D341Med (cell line): ENCODE data around the gene ACP7.
"Not testable (repeated sequence)": the region's sequence is repeated elsewhere in the genome, so short reads cannot be mapped to it uniquely, and the experiment has no call there.

Source experiments
- DNase-seq: peaks from one replicate; pipeline ENCODE4 v3.0.0; 2012; ENCODE audit warnings: low spot score

ACP7 gene

GRCh38 chr19:39077323-39077722, 6.8 kb upstream of the ACP7 start:
- peak; percentile 20 for DNase-seq

DNA sequence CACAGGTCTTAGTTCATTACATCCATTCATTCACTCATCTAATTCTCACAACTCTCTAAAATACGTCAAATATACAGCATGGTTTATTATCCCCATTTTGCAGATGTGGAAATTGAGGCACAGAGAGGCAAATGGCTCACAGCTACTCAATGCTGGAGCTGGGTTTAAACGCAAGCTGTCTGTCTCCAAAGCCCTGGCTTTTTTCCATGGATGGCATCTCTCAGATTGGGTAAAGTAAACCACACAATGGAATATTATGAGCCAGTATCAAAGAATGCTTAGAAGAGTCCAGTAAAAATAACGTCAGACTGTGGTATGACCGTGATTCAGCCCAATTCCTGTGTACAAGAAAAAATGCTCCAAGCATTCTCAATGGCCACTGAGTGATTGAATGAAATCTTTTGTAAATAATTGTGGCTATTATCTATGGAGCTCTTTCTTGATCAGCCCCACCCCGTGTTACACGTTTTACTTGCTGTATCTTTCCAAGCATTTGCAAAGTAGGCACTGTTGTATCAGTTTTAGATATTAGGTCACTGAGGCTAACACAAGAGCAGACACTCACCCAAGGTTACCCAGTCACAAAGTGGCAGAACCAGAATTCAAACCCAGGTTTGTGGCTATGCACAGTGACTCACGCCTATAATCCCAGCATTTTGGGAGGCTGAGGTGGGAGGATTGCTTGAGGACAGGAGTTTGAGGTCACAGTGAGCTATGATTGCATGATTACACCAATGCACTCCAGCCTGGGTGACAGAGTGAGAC, 5.5 kb upstream of the ACP7 start:
- DNase-seq = no peak

DNA sequence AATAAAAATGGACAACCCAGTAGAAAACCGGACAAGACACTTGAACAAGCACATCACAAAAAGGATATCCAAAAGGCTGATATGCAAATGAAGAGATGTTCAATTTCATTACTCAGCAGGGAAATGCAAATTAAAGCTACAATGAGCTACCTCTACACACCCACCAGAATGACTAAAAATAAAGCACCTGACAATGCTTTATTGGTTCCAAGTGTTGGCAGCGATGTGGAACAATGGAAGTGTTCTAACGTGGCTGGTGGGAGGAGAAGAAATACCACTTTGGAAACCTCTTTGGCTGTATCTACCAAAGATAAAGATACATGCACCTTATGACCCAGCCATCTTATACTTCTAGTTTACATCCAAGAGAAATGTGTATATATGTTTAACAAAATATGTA, 3.7 kb upstream of the ACP7 start:
- no peak for DNase-seq

DNA sequence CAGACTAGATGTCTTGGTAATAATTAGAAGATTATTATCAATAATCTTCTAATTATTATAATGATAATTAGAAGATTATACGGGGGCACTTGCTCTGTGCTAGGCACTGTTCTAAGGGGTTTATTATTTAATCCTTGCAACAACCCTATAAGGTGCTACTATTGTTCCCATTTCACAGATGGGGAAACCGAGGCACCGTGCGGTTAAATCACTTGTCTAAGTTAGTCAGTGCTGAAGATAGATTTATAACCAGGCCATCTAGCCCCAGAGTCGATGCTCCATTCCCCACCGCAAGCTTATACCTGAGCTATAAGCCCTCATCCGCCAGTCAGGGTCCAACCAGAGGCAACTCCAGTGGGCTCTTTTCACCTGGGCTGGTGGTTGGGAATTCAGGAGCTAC, 2.0 kb upstream of the ACP7 start:
- peak; percentile 15 for DNase-seq

GRCh38 chr19:39082745-39083598, 1.2 kb upstream of the ACP7 start:
- DNase-seq = no peak

- DNase-seq = peak; percentile 29
These were observed 577 bp upstream of the ACP7 start for GRCh38 chr19:39083599-39083982.

- no peak for DNase-seq
These were observed 538 bp downstream of the ACP7 start for GRCh38 chr19:39084732-39085080.

DNA sequence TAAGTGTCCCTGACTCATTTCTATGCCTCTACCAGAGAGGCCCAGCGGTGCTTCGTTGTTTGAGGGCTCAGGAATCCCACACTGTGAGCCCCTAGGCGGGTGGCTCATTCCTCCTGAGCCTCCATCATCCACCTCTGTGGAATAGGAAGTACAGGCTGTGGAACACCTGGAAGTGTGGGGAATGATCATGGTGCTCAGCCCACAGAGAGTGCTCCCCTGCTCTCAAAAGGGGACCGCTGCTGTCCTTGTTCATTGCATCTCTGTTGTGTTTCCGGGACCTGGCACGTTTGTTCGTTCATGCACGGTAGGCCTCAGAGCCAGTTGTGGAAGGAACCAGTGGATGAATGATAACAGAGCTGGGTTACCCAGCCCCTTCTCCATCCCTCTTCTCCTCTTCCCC, 1.2 kb downstream of the ACP7 start:
- DNase-seq = peak; percentile 21

- no peak for DNase-seq
These were observed 2.2 kb downstream of the ACP7 start for GRCh38 chr19:39086386-39086785.

GRCh38 chr19:39087907-39088686, 3.9 kb downstream of the ACP7 start:
- no peak for DNase-seq

- not testable (repeated sequence) for DNase-seq
These were observed 5.8 kb downstream of the ACP7 start for GRCh38 chr19:39090016-39090415.

DNA sequence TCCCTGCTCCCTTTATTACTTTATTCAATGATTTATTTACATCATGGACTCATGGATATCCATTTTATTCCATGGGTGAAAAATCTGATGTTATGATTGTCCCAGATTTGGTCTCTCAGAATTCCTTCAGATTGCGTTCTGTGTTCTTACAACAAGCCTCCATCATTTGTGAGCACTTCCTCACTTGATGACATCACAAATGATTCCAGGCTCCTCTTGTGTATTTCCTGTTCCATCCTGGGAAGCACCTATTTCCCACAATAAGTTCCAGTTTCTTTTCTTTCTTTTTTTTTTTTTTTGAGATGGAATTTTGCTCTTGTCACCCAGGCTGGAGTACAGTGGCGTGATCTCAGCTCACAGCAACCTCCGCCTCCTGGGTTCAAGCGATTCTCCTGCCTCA, 6.7 kb downstream of the ACP7 start:
- DNase-seq = no peak

GRCh38 chr19:39095799-39096540, 11.8 kb downstream of the ACP7 start:
- DNase-seq = not testable (repeated sequence)

- DNase-seq = no peak
These were observed 13.1 kb downstream of the ACP7 start for GRCh38 chr19:39097299-39097698.

- DNase-seq = no peak
These were observed 13.6 kb downstream of the ACP7 start for GRCh38 chr19:39097721-39098120.

- no peak for DNase-seq
These were observed 14.4 kb downstream of the ACP7 start for GRCh38 chr19:39098365-39099269.

DNA sequence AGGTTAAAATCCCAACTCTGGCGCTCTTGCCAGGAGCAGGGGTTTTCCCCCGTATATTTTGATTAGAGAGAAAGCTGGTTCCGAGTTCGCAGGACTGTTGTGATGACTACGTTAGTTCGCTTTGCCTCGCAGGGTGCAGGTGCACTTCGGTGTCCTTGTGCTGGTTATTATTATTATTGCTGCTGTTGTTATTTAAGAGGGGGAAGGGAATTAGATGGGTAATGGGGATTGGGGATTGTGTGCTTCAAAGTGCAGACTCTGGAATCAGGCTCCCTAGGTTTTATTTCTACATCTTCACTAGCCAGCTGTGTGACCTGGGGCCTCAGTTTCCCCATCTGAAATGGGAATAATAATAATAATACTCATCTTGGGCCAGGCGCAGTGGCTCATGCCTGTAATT, 15.2 kb downstream of the ACP7 start:
- DNase-seq = no peak

DNA sequence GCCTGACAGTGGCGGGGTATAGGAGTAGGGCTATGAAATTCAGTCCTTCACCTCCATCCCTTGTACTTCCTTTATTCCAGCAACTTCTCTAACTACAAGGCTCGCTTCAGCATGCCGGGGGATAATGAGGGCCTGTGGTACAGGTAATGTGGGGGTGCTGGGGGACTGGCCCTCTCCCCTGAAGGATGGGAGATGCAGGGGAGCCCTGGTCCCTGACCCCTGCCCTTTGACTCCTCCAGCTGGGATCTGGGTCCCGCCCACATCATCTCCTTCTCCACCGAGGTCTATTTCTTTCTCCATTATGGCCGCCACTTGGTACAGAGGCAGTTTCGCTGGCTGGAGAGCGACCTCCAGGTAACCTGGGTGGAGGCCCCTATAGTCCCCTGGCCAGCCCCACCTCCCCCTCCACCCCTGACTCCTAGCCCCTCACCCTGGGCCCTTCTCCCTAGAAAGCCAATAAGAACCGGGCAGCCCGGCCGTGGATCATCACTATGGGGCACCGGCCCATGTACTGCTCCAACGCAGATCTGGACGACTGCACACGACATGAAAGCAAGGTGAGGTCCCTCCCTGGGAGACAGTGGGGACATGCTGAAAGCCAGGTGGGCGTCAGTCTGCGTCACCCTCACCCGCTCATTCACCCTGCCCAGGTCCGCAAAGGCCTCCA, 16.5 kb downstream of the ACP7 start:
- no peak for DNase-seq

DNA sequence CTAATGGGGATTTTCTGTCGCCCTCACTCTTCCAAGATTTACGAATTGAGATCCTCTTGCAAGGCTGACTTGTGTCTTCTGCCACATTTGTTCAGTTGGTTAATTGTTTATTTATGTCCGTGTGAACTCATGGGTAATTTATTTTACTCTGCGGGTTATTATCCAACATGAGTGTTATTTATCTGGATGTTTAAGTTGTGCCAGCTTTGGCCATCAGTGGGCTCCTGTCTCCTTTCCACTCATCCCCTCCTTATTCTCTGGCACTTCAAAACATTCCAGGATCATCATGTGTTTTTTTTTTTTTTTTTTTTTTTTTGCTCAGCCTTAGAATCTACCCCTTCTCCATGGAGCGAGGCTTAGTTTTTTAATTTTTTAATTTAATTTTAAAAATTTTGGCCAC, 19.0 kb downstream of the ACP7 start:
- no peak for DNase-seq

DNA sequence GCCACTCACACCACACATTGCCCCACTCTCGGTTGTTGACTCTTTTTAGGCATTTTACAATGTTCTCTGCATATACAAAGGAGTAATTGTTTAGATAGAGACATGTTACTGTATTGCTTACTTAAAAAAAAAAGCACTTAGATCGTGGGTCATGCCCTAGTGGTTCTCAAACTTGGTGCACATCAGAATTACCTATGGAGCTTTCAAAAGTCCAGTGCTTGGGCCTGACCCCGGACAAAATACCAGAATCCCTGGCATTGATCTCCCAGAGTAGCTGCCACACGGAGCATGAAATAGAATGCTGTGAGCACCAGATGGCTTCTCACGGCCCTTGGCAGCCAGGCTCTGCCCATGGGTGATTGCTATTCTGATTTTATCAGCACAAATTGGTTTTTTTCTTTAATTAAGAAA, 20.0 kb downstream of the ACP7 start:
- no peak for DNase-seq
